ENCODE results near the gene B3GNT2.

B3GNT2 gene

GRCh38 chr2:62203459-62203858 lies 7.5 kb downstream of the B3GNT2 start:
- no peak for DNase-seq (ENCODE audit: extremely low spot score)

GRCh38 chr2:62204998-62205496 lies 9.1 kb downstream of the B3GNT2 start:
- no peak for DNase-seq (ENCODE audit: extremely low spot score)
- ChIA-PET POLR2A (no interaction called here), CTCF (no interaction called here)
- no peak for TF ChIP-seq CTCF (IDR thresholded peaks at IDR 0.05; ENCODE audit: control extremely low read depth, extremely low read depth, low read depth, missing control alignments)

More at GRCh38 chr2:62203459-62203858, 7.5 kb downstream of the B3GNT2 start:
- POLR2A ChIA-PET = no interaction called here
- TF ChIP-seq CTCF (IDR thresholded peaks at IDR 0.05; ENCODE audit: control extremely low read depth, extremely low read depth, low read depth, missing control alignments) = no peak
- CTCF ChIA-PET = no interaction called here

- ChIA-PET POLR2A (no interaction called here), CTCF (no interaction called here)
- no peak for TF ChIP-seq CTCF (IDR thresholded peaks at IDR 0.05; ENCODE audit: control extremely low read depth, extremely low read depth, low read depth, missing control alignments)
- no peak for DNase-seq (ENCODE audit: extremely low spot score)
Observed at GRCh38 chr2:62205554-62205953, 9.6 kb downstream of the B3GNT2 start.

GRCh38 chr2:62206024-62206423 lies 10.1 kb downstream of the B3GNT2 start:
- ChIA-PET POLR2A (interaction anchor here (0.5 kb wide), 1 partner anchor 14 kb away, joined by 4 read pairs; no protein-coding TSS in a partner anchor), CTCF (no interaction called here)
- no peak for TF ChIP-seq CTCF (IDR thresholded peaks at IDR 0.05; ENCODE audit: control extremely low read depth, extremely low read depth, low read depth, missing control alignments)
- DNase-seq (ENCODE audit: extremely low spot score) = no peak

GRCh38 chr2:62207491-62207890 lies 11.6 kb downstream of the B3GNT2 start:
- POLR2A ChIA-PET = no interaction called here
- TF ChIP-seq CTCF (IDR thresholded peaks at IDR 0.05; ENCODE audit: control extremely low read depth, extremely low read depth, low read depth, missing control alignments) = no peak

GRCh38 chr2:62208074-62208757 lies 12.3 kb downstream of the B3GNT2 start:
- POLR2A ChIA-PET = no interaction called here
- no peak for DNase-seq (ENCODE audit: extremely low spot score)
- TF ChIP-seq CTCF (IDR thresholded peaks at IDR 0.05; ENCODE audit: control extremely low read depth, extremely low read depth, low read depth, missing control alignments) = no peak
- CTCF ChIA-PET = interaction anchor here (1.4 to 1.7 kb wide), 3 partner anchors 8 to 209 kb away, joined by 4 to 6 read pairs (median 5); no protein-coding TSS in a partner anchor

More at GRCh38 chr2:62207491-62207890, 11.6 kb downstream of the B3GNT2 start:
- CTCF ChIA-PET = no interaction called here
- DNase-seq (ENCODE audit: extremely low spot score) = no peak
